Adrenal gland (tissue), 5 donors: Measurements from ENCODE around the gene IL15.

Experiments
- CTCF ChIP-seq, 6 experiments: fragments of 450-650 bp in 4 of 6; fragments of 200-600 bp in 2 of 6; sonication (generic) in 1 of 6; IDR thresholded peaks; 1 replicate in 5 of 6; 2 replicates in 1 of 6; pipeline versions ENCODE4 v1.5.1 to v1.8.0; 2016 to 2021; ENCODE audit warnings: antibody characterized with exemption in 6 of 6, mild to moderate bottlenecking in 2 of 6, moderate library complexity in 1 of 6
- POLR2A ChIP-seq, 2 donors: fragments of 450-650 bp; IDR thresholded peaks; one replicate each; pipeline ENCODE4 v1.6.1; 2017; ENCODE audit warnings: antibody characterized with exemption in 2 of 2, mild to moderate bottlenecking in 2 of 2, moderate library complexity in 1 of 2
- donor health status: DM: no; HTN: no; CAD: no.

- TF ChIP-seq CTCF (IDR thresholded peaks at IDR 0.05) (no peak), POLR2A (IDR thresholded peaks at IDR 0.05) (no peak)
Observed at GRCh38 chr4:141697116-141697515, 60.7 kb downstream of the IL15 start.
